ENCODE measurements around the gene KCNH3. TPM values are rescaled to one million over a fixed set of nuclear protein-coding genes. Genes with fewer than 3 reads are reported as not detected.
A peak's percentile ranks its signal among the peaks of the same experiment; 100 is the strongest.

KCNH3 gene
- total RNA-seq, 1 experiment from 2014 or later: 0.26 TPM

DNA sequence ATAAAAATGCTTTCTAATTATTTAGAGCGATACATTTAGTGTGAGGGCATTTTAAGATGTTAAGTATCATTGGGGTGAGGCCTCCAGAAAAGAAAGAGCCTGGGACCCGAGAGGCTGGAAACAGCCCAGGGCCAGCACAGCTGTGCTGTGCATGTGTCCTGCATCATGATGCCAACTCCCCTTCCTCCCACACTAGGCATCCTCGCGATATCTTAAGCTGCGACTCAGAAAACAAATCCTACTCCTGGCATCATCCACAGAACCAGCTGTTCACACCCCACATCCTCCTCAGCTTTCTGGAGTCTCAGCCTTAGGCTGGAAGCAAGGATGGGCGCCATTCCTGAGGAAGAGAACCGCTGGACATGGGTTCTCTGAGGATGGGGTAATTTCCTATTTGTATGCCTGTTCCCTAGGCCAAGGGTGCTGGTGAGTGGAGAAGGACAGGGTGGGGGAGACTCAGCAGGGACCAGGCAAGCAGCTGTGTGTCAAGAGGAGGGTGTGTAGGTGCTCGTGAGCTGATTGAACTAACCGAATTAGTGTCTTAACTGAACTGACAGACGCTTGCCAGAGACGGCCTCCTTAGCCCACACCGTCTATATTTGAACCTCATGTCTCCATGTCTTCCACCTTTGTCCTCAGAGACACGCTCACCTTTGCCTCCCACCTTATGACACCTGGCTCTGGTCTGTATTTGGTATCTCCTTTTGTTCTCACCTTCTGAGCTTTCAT is 44.7 kb downstream of the KCNH3 start:
- no peak overlapping the region for H2BK120ac ChIP-seq (ENCODE audit: low read depth, low read length, poor library complexity, severe bottlenecking)
- H3K36me3 Mint-ChIP-seq (ENCODE audit: insufficient read depth in 1 of 3, low read depth in 3 of 3): peaks cover 4 to 15% (median 6%) of the 10 kb centered on the region in 3 experiments; a peak in 4 of 7 replicates
- H3K56ac ChIP-seq (ENCODE audit: insufficient read length, low read depth, low read length): no peak overlapping the region
- no peak overlapping the region for H3K4ac ChIP-seq (ENCODE audit: low read depth, low read length)
- no peak overlapping the region for H2BK15ac ChIP-seq (ENCODE audit: low read depth, low read length)
- H3K27me3 Mint-ChIP-seq (ENCODE audit: low read depth): peaks cover 2% of the 10 kb centered on the region; the same call in 1 of the 2 replicates
- H2BK5ac ChIP-seq (ENCODE audit: insufficient read length, low read length): no peak overlapping the region
- H2BK20ac ChIP-seq (ENCODE audit: low read depth, low read length, poor library complexity, severe bottlenecking): no peak overlapping the region
- no peak overlapping the region for H3K27ac ChIP-seq (ENCODE audit: insufficient read length, low read depth, low read length)
- H3K23me2 ChIP-seq (ENCODE audit: insufficient read length, low read depth, low read length, poor library complexity, severe bottlenecking): no peaks in the 10 kb centered on the region
- H3K79me2 ChIP-seq (ENCODE audit: insufficient read depth, low read length): no peaks in the 10 kb centered on the region
- H3K18ac ChIP-seq (ENCODE audit: insufficient read length, low read depth, low read length): no peak overlapping the region
- no peaks in the 10 kb centered on the region for H3K27me3 ChIP-seq (ENCODE audit: insufficient read depth, low read length)
- H3K23ac ChIP-seq (ENCODE audit: insufficient read length, low read depth, low read length): no peak overlapping the region
- no peaks in the 10 kb centered on the region for H3K9me3 ChIP-seq (ENCODE audit: control insufficient read depth, low read depth, low read length)
- WGBS (ENCODE audit: extremely low coverage, insufficient read length, low lambda C conversion rate): no CpG with 5 or more reads among the region's 13 CpGs
- no peak for DNase-seq
- H3K4me1 Mint-ChIP-seq: peaks cover 12% of the 10 kb centered on the region in 2 experiments
- H3T11ph ChIP-seq (ENCODE audit: low read length): no peak overlapping the region
- H3K9ac ChIP-seq (ENCODE audit: extremely low read depth, insufficient read length, low read length): no peak overlapping the region
- no peak overlapping the region; a peak in 1 of 5 replicates for H3K4me3 Mint-ChIP-seq
- TF ChIP-seq, protein P1, sequence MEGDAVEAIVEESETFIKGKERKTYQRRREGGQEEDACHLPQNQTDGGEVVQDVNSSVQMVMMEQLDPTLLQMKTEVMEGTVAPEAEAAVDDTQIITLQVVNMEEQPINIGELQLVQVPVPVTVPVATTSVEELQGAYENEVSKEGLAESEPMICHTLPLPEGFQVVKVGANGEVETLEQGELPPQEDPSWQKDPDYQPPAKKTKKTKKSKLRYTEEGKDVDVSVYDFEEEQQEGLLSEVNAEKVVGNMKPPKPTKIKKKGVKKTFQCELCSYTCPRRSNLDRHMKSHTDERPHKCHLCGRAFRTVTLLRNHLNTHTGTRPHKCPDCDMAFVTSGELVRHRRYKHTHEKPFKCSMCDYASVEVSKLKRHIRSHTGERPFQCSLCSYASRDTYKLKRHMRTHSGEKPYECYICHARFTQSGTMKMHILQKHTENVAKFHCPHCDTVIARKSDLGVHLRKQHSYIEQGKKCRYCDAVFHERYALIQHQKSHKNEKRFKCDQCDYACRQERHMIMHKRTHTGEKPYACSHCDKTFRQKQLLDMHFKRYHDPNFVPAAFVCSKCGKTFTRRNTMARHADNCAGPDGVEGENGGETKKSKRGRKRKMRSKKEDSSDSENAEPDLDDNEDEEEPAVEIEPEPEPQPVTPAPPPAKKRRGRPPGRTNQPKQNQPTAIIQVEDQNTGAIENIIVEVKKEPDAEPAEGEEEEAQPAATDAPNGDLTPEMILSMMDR (conservative IDR thresholded peaks at IDR 0.05): no peak
- no peak overlapping the region for H2BK12ac ChIP-seq (ENCODE audit: insufficient read length, low read depth, low read length)
- peak overlapping the region in 1 of 3 experiments; percentile 4; a peak in 3 of 7 replicates for H3K27ac Mint-ChIP-seq
- no peaks in the 10 kb centered on the region for H3K4me1 ChIP-seq (ENCODE audit: insufficient read depth, low read length)
- no peak overlapping the region for H3K4me2 ChIP-seq (ENCODE audit: insufficient read depth, insufficient read length, low read length)
- no peak overlapping the region for H4K5ac ChIP-seq (ENCODE audit: insufficient read length, low read depth, low read length)
- H2AFZ ChIP-seq (ENCODE audit: low read length): no peak overlapping the region
- no peak overlapping the region for H4K91ac ChIP-seq (ENCODE audit: insufficient read length, low read depth, low read length)
- no peaks in the 10 kb centered on the region for H4K20me1 ChIP-seq (ENCODE audit: control insufficient read depth, insufficient read depth, insufficient read length)
- no peak overlapping the region for H3K14ac ChIP-seq (ENCODE audit: insufficient read depth, low read length)
- no peaks in the 10 kb centered on the region for H3K79me1 ChIP-seq (ENCODE audit: insufficient read depth, low read depth, low read length, poor library complexity, severe bottlenecking)
- H4K8ac ChIP-seq (replicated peaks; ENCODE audit: insufficient read length, low read depth, low read length): no peak overlapping the region
- no peaks in the 10 kb centered on the region for H3K9me3 Mint-ChIP-seq
- no peak overlapping the region for H2AK5ac ChIP-seq (ENCODE audit: insufficient read length, low read length)

Data from H9 (cell line).